HEK293 (cell line): ENCODE results near the gene DSCAM.

Source experiments
- CTCF ChIA-PET: fragments of 350-600 bp; formaldehyde crosslinking; extraction: SDS; loops from one replicate; lab custom pipeline; 2021; ENCODE audit warnings: antibody characterized with exemption; lab: Yijun Ruan, JAX
- POLR2A ChIA-PET: fragments of 300-600 bp; formaldehyde crosslinking; extraction: SDS; loops from one replicate; lab custom pipeline; 2020; ENCODE audit warnings: antibody characterized with exemption, inconsistent platforms; lab: Yijun Ruan, JAX
- H3K27ac ChIP-seq: fragments of 200-500 bp; sonication (Bioruptor generic); 2 replicates; pipeline ENCODE4 v1.5.1; 2014; ENCODE audit warnings: low read depth, low read length, control low read depth, inconsistent platforms; ENCODE audit errors: extremely low read depth
- H3K36me3 ChIP-seq, 2 experiments: fragments of 200-500 bp in 1 of 2; sonication (Bioruptor generic) in 1 of 2; 1 replicate in 1 of 2; 2 replicates in 1 of 2; pipeline ENCODE4 v1.5.1; 2014 to 2017; ENCODE audit warnings: inconsistent platforms in 2 of 2, low read length in 2 of 2; ENCODE audit not compliant: control insufficient read depth in 2 of 2, insufficient read depth in 1 of 2
- H3K4me1 ChIP-seq: fragments of 200-500 bp; sonication (Bioruptor generic); 2 replicates; pipeline ENCODE4 v1.5.1; 2014; ENCODE audit warnings: mild to moderate bottlenecking, low read length, inconsistent platforms; ENCODE audit not compliant: control insufficient read depth, insufficient read depth
- H3K4me3 ChIP-seq: 2 replicates; pipeline ENCODE4 v1.5.1; 2011; ENCODE audit warnings: low read depth, mild to moderate bottlenecking, control low read depth, low read length, moderate library complexity
- H3K9me3 ChIP-seq: fragments of 200-500 bp; sonication (Bioruptor generic); 2 replicates; pipeline ENCODE4 v1.5.1; 2014; ENCODE audit warnings: low read depth, low read length, inconsistent platforms; ENCODE audit not compliant: control insufficient read depth, insufficient read depth
- KLF1 ChIP-seq: fragments of 450-650 bp; formaldehyde crosslinking; IDR thresholded peaks from 2 replicates; pipeline ENCODE4 v1.5.1; 2016; ENCODE audit warnings: missing biosample characterization, missing genetic modification characterization
- OSR2 ChIP-seq: fragments of 450-650 bp; formaldehyde crosslinking; IDR thresholded peaks from 2 replicates; pipeline ENCODE4 v1.5.1; 2016; ENCODE audit warnings: missing biosample characterization, missing genetic modification characterization
- RBAK ChIP-seq: fragments of 450-650 bp; formaldehyde crosslinking; IDR thresholded peaks from 2 replicates; pipeline ENCODE4 v1.5.1; 2016; ENCODE audit warnings: missing biosample characterization, missing genetic modification characterization
- TRIM28 ChIP-seq: IDR thresholded peaks from 2 replicates; pipeline ENCODE4 v1.6.1; 2011; ENCODE audit warnings: low read length, control low read depth, borderline replicate concordance
- YY2 ChIP-seq: fragments of 450-650 bp; formaldehyde crosslinking; IDR thresholded peaks from 2 replicates; pipeline ENCODE4 v1.5.1; 2016; ENCODE audit warnings: missing biosample characterization, missing genetic modification characterization
- ZBTB10 ChIP-seq: fragments of 450-650 bp; formaldehyde crosslinking; IDR thresholded peaks from 2 replicates; pipeline ENCODE4 v1.5.1; 2016; ENCODE audit warnings: missing biosample characterization, missing genetic modification characterization
- ZNF138 ChIP-seq: fragments of 450-650 bp; formaldehyde crosslinking; IDR thresholded peaks from 2 replicates; pipeline ENCODE4 v1.5.1; 2016; ENCODE audit warnings: missing biosample characterization, missing genetic modification characterization, borderline replicate concordance
- ZNF155 ChIP-seq: fragments of 450-650 bp; formaldehyde crosslinking; IDR thresholded peaks from 2 replicates; pipeline ENCODE4 v1.5.1; 2016; ENCODE audit warnings: missing biosample characterization, missing genetic modification characterization
- ZNF19 ChIP-seq: fragments of 450-650 bp; formaldehyde crosslinking; IDR thresholded peaks from 2 replicates; pipeline ENCODE4; 2016; ENCODE audit warnings: missing biosample characterization, missing genetic modification characterization, low read depth
- ZNF2 ChIP-seq: fragments of 450-650 bp; formaldehyde crosslinking; IDR thresholded peaks from 2 replicates; pipeline ENCODE4 v1.5.1; 2016; ENCODE audit warnings: missing biosample characterization, missing genetic modification characterization
- ZNF202 ChIP-seq: fragments of 450-650 bp; formaldehyde crosslinking; IDR thresholded peaks from 2 replicates; pipeline ENCODE4 v1.5.1; 2016; ENCODE audit warnings: missing biosample characterization, missing genetic modification characterization, borderline replicate concordance
- ZNF221 ChIP-seq: fragments of 450-650 bp; formaldehyde crosslinking; IDR thresholded peaks from 2 replicates; pipeline ENCODE4 v1.5.1; 2017; ENCODE audit warnings: missing biosample characterization, missing genetic modification characterization, borderline replicate concordance
- ZNF341 ChIP-seq: fragments of 450-650 bp; formaldehyde crosslinking; IDR thresholded peaks from 2 replicates; pipeline ENCODE4; 2016; ENCODE audit warnings: low read depth, missing biosample characterization, missing genetic modification characterization
- ZNF544 ChIP-seq: fragments of 450-650 bp; formaldehyde crosslinking; IDR thresholded peaks from 2 replicates; pipeline ENCODE4 v1.5.0; 2017; ENCODE audit warnings: missing biosample characterization, missing genetic modification characterization
- ZNF548 ChIP-seq: fragments of 450-650 bp; formaldehyde crosslinking; IDR thresholded peaks from 2 replicates; pipeline ENCODE4 v1.5.1; 2016; ENCODE audit warnings: missing biosample characterization, missing genetic modification characterization
- ZNF549 ChIP-seq: fragments of 450-650 bp; IDR thresholded peaks from 2 replicates; pipeline ENCODE4 v1.5.1; 2018; ENCODE audit warnings: missing biosample characterization, missing genetic modification characterization, mild to moderate bottlenecking, inconsistent platforms, moderate library complexity
- ZNF558 ChIP-seq: fragments of 450-650 bp; formaldehyde crosslinking; IDR thresholded peaks from 2 replicates; pipeline ENCODE4 v1.5.1; 2016; ENCODE audit warnings: missing biosample characterization, missing genetic modification characterization
- ZNF571 ChIP-seq: fragments of 450-650 bp; formaldehyde crosslinking; IDR thresholded peaks from 2 replicates; pipeline ENCODE4 v1.5.0; 2017; ENCODE audit warnings: missing biosample characterization, missing genetic modification characterization
- ZNF624 ChIP-seq: fragments of 450-650 bp; formaldehyde crosslinking; IDR thresholded peaks from 2 replicates; pipeline ENCODE4 v1.5.1; 2017; ENCODE audit warnings: missing biosample characterization, missing genetic modification characterization
- ZNF629 ChIP-seq: fragments of 450-650 bp; formaldehyde crosslinking; IDR thresholded peaks from 2 replicates; pipeline ENCODE4 v1.5.1; 2017; ENCODE audit warnings: missing biosample characterization, missing genetic modification characterization
- ZNF658 ChIP-seq: fragments of 450-650 bp; formaldehyde crosslinking; IDR thresholded peaks from 2 replicates; pipeline ENCODE4; 2016; ENCODE audit warnings: missing biosample characterization, missing genetic modification characterization
- ZNF747 ChIP-seq: fragments of 450-650 bp; formaldehyde crosslinking; IDR thresholded peaks from 2 replicates; pipeline ENCODE4 v1.5.1; 2016; ENCODE audit warnings: missing biosample characterization, missing genetic modification characterization
- ZNF785 ChIP-seq: fragments of 450-650 bp; formaldehyde crosslinking; IDR thresholded peaks from 2 replicates; pipeline ENCODE4 v1.5.1; 2016; ENCODE audit warnings: missing biosample characterization, missing genetic modification characterization
- ZNF830 ChIP-seq: fragments of 450-650 bp; IDR thresholded peaks from 2 replicates; pipeline ENCODE4 v1.5.0; 2018; ENCODE audit warnings: missing biosample characterization, missing genetic modification characterization, low read depth, mild to moderate bottlenecking, moderate library complexity
- ZXDB ChIP-seq: fragments of 450-650 bp; formaldehyde crosslinking; IDR thresholded peaks from 2 replicates; pipeline ENCODE4 v1.5.1; 2016; ENCODE audit warnings: missing biosample characterization, missing genetic modification characterization
- TF ChIP-seq, protein P1 (sequence below): sonication (generic); formaldehyde crosslinking; IDR thresholded peaks from 2 replicates; pipeline ENCODE4 v1.8.1; 2022; ENCODE audit warnings: mild to moderate bottlenecking, moderate library complexity, missing genetic modification reagents
- TF ChIP-seq, protein P2 (sequence below): fragments of 450-650 bp; formaldehyde crosslinking; IDR thresholded peaks from 2 replicates; pipeline ENCODE4 v1.5.1; 2016; ENCODE audit warnings: missing biosample characterization, missing genetic modification characterization
- TF ChIP-seq, protein P3 (sequence below): fragments of 450-650 bp; formaldehyde crosslinking; IDR thresholded peaks from 2 replicates; pipeline ENCODE4; 2016; ENCODE audit warnings: missing biosample characterization, missing genetic modification characterization

Gene DSCAM

GRCh38 chr21:40717028-40717427, 129.9 kb downstream of the DSCAM start:
- Histone ChIP-seq H3K9me3 (no peaks in the 10 kb centered on the region), H3K27ac (no peak overlapping the region), H3K36me3 (no peaks in the 10 kb centered on the region), H3K4me1 (no peaks in the 10 kb centered on the region), H3K4me3 (no peak overlapping the region)
- ChIA-PET POLR2A (no interaction called here), CTCF (interaction anchor here (0.6 kb wide), 2 partner anchors 354 to 451 kb away, joined by 3 read pairs; no protein-coding TSS in a partner anchor)
- TF ChIP-seq ZNF544 (tag by site-specific recombination) (peak; percentile 54; the same call in 1 of the 2 replicates), ZXDB (tag by site-specific recombination) (no peak)
- TF ChIP-seq, all 188 proteins: peak for 1

- no peaks in the 10 kb centered on the region for H3K36me3 ChIP-seq
- POLR2A ChIA-PET: no interaction called here
- TF ChIP-seq ZNF202 (tag by site-specific recombination) (no peak), KLF1 (tag by site-specific recombination) (no peak), ZNF138 (tag by site-specific recombination) (no peak), RBAK (tag by site-specific recombination) (no peak), ZNF548 (no peak), ZNF558 (no peak), ZNF571 (tag by site-specific recombination) (no peak)
- TF ChIP-seq, protein P1, sequence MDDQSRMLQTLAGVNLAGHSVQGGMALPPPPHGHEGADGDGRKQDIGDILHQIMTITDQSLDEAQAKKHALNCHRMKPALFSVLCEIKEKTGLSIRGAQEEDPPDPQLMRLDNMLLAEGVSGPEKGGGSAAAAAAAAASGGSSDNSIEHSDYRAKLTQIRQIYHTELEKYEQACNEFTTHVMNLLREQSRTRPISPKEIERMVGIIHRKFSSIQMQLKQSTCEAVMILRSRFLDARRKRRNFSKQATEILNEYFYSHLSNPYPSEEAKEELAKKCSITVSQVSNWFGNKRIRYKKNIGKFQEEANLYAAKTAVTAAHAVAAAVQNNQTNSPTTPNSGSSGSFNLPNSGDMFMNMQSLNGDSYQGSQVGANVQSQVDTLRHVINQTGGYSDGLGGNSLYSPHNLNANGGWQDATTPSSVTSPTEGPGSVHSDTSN: no peak
- TF ChIP-seq, protein P2, sequence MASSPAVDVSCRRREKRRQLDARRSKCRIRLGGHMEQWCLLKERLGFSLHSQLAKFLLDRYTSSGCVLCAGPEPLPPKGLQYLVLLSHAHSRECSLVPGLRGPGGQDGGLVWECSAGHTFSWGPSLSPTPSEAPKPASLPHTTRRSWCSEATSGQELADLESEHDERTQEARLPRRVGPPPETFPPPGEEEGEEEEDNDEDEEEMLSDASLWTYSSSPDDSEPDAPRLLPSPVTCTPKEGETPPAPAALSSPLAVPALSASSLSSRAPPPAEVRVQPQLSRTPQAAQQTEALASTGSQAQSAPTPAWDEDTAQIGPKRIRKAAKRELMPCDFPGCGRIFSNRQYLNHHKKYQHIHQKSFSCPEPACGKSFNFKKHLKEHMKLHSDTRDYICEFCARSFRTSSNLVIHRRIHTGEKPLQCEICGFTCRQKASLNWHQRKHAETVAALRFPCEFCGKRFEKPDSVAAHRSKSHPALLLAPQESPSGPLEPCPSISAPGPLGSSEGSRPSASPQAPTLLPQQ (tag by site-specific recombination): no peak
- TF ChIP-seq, all 188 proteins: peak for 0
- CTCF ChIA-PET: interaction anchor here (0.9 kb wide), 1 partner anchor 125 kb away, joined by 3 read pairs; no protein-coding TSS in a partner anchor
- Histone ChIP-seq H3K4me3 (no peak overlapping the region), H3K9me3 (no peaks in the 10 kb centered on the region), H3K27ac (no peak overlapping the region), H3K4me1 (no peaks in the 10 kb centered on the region)
These were observed 132.4 kb downstream of the DSCAM start for GRCh38 chr21:40714536-40714935.

GRCh38 chr21:40707656-40708244, 139.2 kb downstream of the DSCAM start:
- POLR2A ChIA-PET: no interaction called here
- CTCF ChIA-PET: interaction anchor here (0.5 to 1.5 kb wide), 3 partner anchors 8 to 419 kb away, joined by 3 to 5 read pairs (median 3); no protein-coding TSS in a partner anchor
- Histone ChIP-seq H3K36me3 (no peaks in the 10 kb centered on the region), H3K4me3 (no peak overlapping the region), H3K4me1 (no peaks in the 10 kb centered on the region), H3K9me3 (no peaks in the 10 kb centered on the region), H3K27ac (no peak overlapping the region)
- TF ChIP-seq OSR2 (tag by site-specific recombination) (no peak), ZNF830 (tag by site-specific recombination) (no peak), TRIM28 (no peak), ZNF341 (no peak), ZNF221 (no peak), YY2 (tag by site-specific recombination) (no peak), ZNF19 (tag by site-specific recombination) (no peak), ZNF549 (tag by site-specific recombination) (no peak), ZNF658 (tag by site-specific recombination) (no peak), ZNF155 (no peak), ZNF747 (tag by site-specific recombination) (no peak), ZBTB10 (no peak), ZNF2 (tag by site-specific recombination) (no peak), ZNF624 (tag by site-specific recombination) (no peak), ZNF785 (tag by site-specific recombination) (no peak), ZNF629 (no peak)
- TF ChIP-seq, protein P3, sequence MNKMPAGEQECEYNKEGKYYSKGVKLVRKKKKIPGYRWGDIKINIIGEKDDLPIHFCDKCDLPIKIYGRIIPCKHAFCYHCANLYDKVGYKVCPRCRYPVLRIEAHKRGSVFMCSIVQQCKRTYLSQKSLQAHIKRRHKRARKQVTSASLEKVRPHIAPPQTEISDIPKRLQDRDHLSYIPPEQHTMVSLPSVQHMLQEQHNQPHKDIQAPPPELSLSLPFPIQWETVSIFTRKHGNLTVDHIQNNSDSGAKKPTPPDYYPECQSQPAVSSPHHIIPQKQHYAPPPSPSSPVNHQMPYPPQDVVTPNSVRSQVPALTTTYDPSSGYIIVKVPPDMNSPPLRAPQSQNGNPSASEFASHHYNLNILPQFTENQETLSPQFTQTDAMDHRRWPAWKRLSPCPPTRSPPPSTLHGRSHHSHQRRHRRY (tag by site-specific recombination): no peak
